Measurements from ENCODE around the gene PLCB3. TPM values are rescaled to one million over a fixed set of nuclear protein-coding genes. Genes with fewer than 3 reads are reported as not detected.

The PLCB3 gene
- total and polyA plus RNA-seq, 4 experiments from 2014 or later: 0.71 to 11.9 (median 10.8) TPM; not detected in 1

DNA sequence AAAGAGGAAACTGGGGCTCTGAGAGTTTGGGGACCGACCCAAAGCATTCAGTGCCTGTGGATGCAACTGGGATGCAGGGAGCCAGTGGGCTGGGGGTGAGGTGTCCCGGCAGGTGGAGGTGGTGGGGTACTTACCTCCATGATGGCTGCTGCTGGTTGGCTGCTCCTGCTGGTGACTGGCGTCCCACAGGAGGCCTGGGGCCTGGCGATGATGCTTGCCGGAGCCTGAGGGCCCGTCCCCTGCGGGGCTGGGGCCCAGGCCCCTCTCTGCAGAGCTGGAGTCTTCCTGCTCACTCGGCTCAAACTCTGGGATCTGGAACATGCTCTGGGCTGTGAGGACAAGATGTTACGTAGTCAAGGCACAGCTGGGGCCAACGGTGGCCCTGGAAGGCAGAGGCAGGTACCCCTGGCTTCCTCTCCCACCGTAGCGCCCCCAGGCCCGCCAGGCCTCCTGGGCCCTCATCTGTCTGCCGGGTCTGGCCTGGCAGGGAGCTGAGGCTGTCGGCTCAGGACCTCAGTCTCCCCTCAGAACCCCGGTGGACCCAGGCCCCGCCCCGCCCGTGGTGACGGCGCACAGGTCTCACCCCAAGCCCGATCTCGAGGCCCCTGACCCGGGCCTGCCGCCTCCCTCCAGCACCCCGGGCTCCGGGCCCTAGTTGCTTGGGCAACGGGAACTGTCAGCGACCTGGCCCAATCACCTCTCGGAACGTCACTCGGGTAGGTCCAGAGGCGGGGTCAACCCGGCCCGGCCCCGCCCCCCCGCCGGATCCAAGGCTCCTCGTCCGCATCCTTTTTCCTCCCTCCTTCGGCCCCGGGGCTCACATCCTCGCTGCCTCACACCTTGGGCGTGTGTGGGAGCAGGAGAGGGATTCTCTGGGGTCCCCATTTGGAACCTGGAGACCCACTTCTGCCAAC lies 33.0 kb downstream of the PLCB3 start, which contains the start of gene BAD:
Gene BAD, minus strand, starts transcription at position 618 of the 914 bp plus-strand sequence. Its CDS starts 297 bp downstream, at position 321.
- Mint-ChIP-seq H3K4me3 (peak within 1 kb of the TSS; percentile 90 to 93 (median 92)), H3K9me3 (no peaks in the 10 kb centered on the region), H3K36me3 (peaks cover 0 to 13% of the 10 kb centered on the region in 2 donors), H3K4me1 (peaks cover 12 to 48% (median 23%) of the 10 kb centered on the region in 4 donors), H3K27ac (peak within 1 kb of the TSS; percentile 96 to 99 (median 98)), H3K27me3 (no peaks in the 10 kb centered on the region)
- peaks cover 24% of the 10 kb centered on the region for H3K4me1 ChIP-seq (ENCODE audit: insufficient read depth, low read length)
- H3K27me3 ChIP-seq (ENCODE audit: insufficient read depth, low read length): no peaks in the 10 kb centered on the region
- no peaks in the 10 kb centered on the region for H3K9me3 ChIP-seq (ENCODE audit: control insufficient read depth in 1 of 2, low read length in 2 of 2)
- ChIA-PET POLR2A (ENCODE audit: partially characterized antibody) (interaction anchor here (0.7 to 8.6 kb wide), 22 partner anchors 8 to 1443 kb away, joined by 3 to 233 read pairs (median 6); partner anchors contain the start of genes CATSPERZ, ESRRA, FERMT3 and FKBP2), CTCF (ENCODE audit: partially characterized antibody) (interaction anchor here (1.5 to 7.3 kb wide), 5 partner anchors 12 to 79 kb away, joined by 7 to 47 read pairs (median 21); partner anchors contain the start of genes CATSPERZ and FERMT3)
- intact Hi-C loops (cut with micrococcal nuclease): no loop called here
- DNase-seq: peak; percentile 89 to 94 (median 90)
- peak within 1 kb of the TSS; percentile 93 to 96 for H3K4me3 ChIP-seq (ENCODE audit: low read length in 2 of 2)
- H3K27ac ChIP-seq (ENCODE audit: low read depth, low read length): peak within 1 kb of the TSS; percentile 100
- no peaks in the 10 kb centered on the region for H3K36me3 ChIP-seq (ENCODE audit: insufficient read depth, low read length)

DNA sequence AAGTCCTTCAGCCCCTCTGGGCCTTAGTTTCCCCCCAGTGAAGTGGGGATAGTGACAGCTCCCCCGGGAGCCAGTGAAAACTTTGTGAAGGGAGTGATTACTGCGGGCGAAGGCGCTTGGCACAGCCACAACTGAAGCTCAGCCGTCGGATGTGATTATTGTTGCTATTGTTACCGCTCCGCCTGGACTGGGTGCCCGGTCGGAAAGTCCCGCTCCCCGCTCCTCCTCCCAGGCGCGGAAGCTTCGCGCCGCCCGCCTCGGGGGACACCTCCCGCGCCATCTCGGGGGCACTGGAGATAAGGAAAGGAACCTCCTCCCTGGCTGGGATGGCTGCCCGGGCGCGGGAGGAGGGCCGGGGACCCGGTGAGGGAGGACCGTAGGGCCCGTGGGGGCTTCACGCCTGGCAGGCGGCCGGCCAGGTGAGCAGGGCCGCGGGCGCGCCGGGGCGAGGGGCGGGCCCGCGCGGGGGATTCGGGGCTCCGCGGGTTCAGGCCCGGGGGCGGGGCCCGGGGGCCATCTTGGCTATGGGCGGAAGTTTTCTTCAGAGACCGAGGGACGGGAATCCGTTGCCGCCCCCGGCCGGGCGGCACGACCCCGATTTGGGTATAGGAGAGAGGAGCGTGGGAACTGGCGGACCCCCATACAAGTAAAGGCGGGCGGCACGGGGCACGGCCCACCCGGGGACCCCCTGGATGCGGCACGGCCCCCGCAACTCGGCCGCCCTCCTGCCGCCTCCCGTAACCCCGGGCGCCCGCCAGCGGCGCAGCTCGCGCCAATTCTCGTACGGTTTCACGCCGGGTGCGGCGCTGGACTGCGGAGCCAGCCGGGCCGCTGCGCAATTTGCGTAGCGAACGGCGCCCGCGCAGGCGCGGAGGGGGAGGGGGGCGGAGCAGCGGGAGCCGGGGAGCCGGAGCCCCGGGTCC lies 33.9 kb downstream of the PLCB3 start, which contains the start of gene GPR137:
Gene GPR137, plus strand, starts transcription at position 887 of the 923 bp plus-strand sequence. CDS start 677 bp downstream, outside the sequence.
- H3K27ac ChIP-seq (ENCODE audit: low read depth, low read length): peak within 1 kb of the TSS; percentile 100
- ChIA-PET POLR2A (ENCODE audit: partially characterized antibody) (interaction anchor here (0.7 to 8.6 kb wide), 22 partner anchors 9 to 1444 kb away, joined by 3 to 233 read pairs (median 6); partner anchors contain the start of genes CATSPERZ, ESRRA, FERMT3 and FKBP2), CTCF (ENCODE audit: partially characterized antibody) (interaction anchor here (1.5 to 7.3 kb wide), 5 partner anchors 13 to 80 kb away, joined by 7 to 47 read pairs (median 21); partner anchors contain the start of genes CATSPERZ and FERMT3)
- Mint-ChIP-seq H3K27ac (peak within 1 kb of the TSS; percentile 96 to 99 (median 98)), H3K27me3 (peaks cover 0 to under 1% of the 10 kb centered on the region in 2 donors), H3K9me3 (no peaks in the 10 kb centered on the region), H3K36me3 (peaks cover 0 to 11% of the 10 kb centered on the region in 2 donors), H3K4me1 (peaks cover 11 to 48% (median 23%) of the 10 kb centered on the region in 4 donors), H3K4me3 (peak within 1 kb of the TSS; percentile 90 to 93 (median 92))
- no peaks in the 10 kb centered on the region for H3K27me3 ChIP-seq (ENCODE audit: insufficient read depth, low read length)
- peaks cover 24% of the 10 kb centered on the region for H3K4me1 ChIP-seq (ENCODE audit: insufficient read depth, low read length)
- peak within 1 kb of the TSS; percentile 93 to 96 for H3K4me3 ChIP-seq (ENCODE audit: low read length in 2 of 2)
- no peaks in the 10 kb centered on the region for H3K36me3 ChIP-seq (ENCODE audit: insufficient read depth, low read length)
- no peaks in the 10 kb centered on the region for H3K9me3 ChIP-seq (ENCODE audit: control insufficient read depth in 1 of 2, low read length in 2 of 2)
- DNase-seq: peak; percentile 94 to 98 (median 96)
- intact Hi-C loops (cut with micrococcal nuclease): loop anchor here (1.0 kb wide), 6 partner anchors 15 to 100 kb away; partner anchors contain the start of genes FKBP2, PPP1R14B and TRMT112

DNA sequence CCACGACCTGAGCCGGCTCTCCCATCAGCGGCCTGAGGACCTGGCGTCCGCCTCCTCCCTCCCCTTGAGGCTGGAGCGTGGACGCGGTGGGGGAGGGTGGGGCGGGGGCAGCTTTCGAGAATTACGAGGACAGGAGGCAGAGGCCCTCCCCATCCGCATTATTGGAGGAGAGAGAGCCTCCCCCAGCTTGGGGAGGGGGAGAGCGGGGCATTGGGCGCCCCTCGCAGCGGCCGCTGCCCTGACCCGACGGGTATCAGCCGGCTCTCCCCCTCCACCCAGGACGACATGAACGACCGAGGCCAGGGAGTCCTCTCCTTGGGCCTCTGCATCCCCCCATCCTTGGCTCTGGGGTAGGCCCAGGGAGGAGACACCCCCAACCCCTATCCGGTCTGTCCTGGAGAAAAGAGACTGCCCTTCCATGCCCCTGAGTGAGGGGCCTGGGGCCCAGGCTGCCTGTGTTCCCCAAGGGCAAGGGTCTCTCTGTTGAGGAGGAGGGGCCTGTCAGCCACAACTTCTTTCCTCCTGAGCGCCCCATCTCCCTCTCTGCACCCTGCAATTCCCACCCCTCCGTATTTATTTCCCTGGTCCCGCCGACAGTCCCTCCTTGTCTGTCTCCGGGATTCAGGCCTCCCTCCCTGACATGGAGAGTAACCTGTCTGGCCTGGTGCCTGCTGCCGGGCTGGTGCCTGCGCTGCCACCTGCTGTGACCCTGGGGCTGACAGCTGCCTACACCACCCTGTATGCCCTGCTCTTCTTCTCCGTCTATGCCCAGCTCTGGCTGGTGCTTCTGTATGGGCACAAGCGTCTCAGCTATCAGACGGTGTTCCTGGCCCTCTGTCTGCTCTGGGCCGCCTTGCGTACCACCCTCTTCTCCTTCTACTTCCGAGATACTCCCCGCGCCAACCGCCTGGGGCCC lies 34.8 kb downstream of the PLCB3 start:
- H3K4me3 ChIP-seq (ENCODE audit: low read length in 2 of 2): peak overlapping the region in 1 of 2 donors; percentile 96
- CTCF ChIA-PET (ENCODE audit: partially characterized antibody): interaction anchor here (1.7 to 7.3 kb wide), 4 partner anchors 14 to 81 kb away, joined by 7 to 47 read pairs (median 28); partner anchors contain the start of genes CATSPERZ and FERMT3
- H3K27ac ChIP-seq (ENCODE audit: low read depth, low read length): peak overlapping the region; percentile 100

DNA sequence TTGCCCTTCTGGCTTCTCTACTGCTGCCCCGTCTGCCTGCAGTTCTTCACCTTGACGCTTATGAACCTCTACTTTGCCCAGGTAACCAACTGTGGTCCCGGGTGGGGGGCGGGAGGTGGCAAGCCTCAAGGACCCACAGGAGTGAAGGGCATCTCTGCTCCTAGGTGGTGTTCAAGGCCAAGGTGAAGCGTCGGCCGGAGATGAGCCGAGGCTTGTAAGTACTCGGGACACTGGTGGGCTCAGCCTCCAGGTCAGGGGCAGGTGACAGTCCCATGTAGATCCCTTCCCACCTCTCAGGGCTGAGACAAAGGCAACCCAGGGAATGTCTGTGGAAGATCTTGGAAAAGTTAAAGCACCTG lies 35.5 kb downstream of the PLCB3 start:
- DNase-seq: no peak
- Mint-ChIP-seq H3K27ac (peak overlapping the region; percentile 77 to 95 (median 90)), H3K27me3 (peaks cover 5 to 7% of the 10 kb centered on the region in 2 donors), H3K4me3 (peak overlapping the region; percentile 71 to 82 (median 80)), H3K4me1 (peaks cover 14 to 50% (median 24%) of the 10 kb centered on the region in 4 donors), H3K36me3 (peaks cover 0 to 7% of the 10 kb centered on the region in 2 donors), H3K9me3 (no peaks in the 10 kb centered on the region)
- H3K9me3 ChIP-seq (ENCODE audit: control insufficient read depth in 1 of 2, low read length in 2 of 2): no peaks in the 10 kb centered on the region
- H3K4me1 ChIP-seq (ENCODE audit: insufficient read depth, low read length): peaks cover 26% of the 10 kb centered on the region
- peaks cover 8% of the 10 kb centered on the region for H3K27me3 ChIP-seq (ENCODE audit: insufficient read depth, low read length)
- no peaks in the 10 kb centered on the region for H3K36me3 ChIP-seq (ENCODE audit: insufficient read depth, low read length)
- ChIA-PET POLR2A (ENCODE audit: partially characterized antibody) (interaction anchor here (6.2 to 8.6 kb wide), 2 partner anchors 17 kb away, joined by 81 to 233 read pairs; partner anchors contain the start of genes CATSPERZ and ESRRA), CTCF (ENCODE audit: partially characterized antibody) (interaction anchor here (1.7 to 7.3 kb wide), 3 partner anchors 15 to 81 kb away, joined by 7 to 47 read pairs (median 34); partner anchors contain the start of genes CATSPERZ and FERMT3)
- intact Hi-C loops (cut with micrococcal nuclease): no loop called here
- no peak overlapping the region for H3K27ac ChIP-seq (ENCODE audit: low read depth, low read length)
- no peak overlapping the region for H3K4me3 ChIP-seq (ENCODE audit: low read length in 2 of 2)

More for the DNA sequence above, 34.8 kb downstream of the PLCB3 start:
- H3K27me3 Mint-ChIP-seq: peaks cover 5 to 7% of the 10 kb centered on the region in 2 donors
- POLR2A ChIA-PET (ENCODE audit: partially characterized antibody): interaction anchor here (1.2 to 8.6 kb wide), 9 partner anchors 16 to 100 kb away, joined by 3 to 233 read pairs (median 23); partner anchors contain the start of genes CATSPERZ, ESRRA, FERMT3 and FKBP2
- peaks cover 15 to 54% (median 27%) of the 10 kb centered on the region in 4 donors for H3K4me1 Mint-ChIP-seq
- peaks cover 6% of the 10 kb centered on the region for H3K27me3 ChIP-seq (ENCODE audit: insufficient read depth, low read length)
- H3K36me3 ChIP-seq (ENCODE audit: insufficient read depth, low read length): no peaks in the 10 kb centered on the region
- peaks cover 0 to 11% of the 10 kb centered on the region in 2 donors for H3K36me3 Mint-ChIP-seq
- peak overlapping the region; percentile 77 to 99 (median 90) for H3K27ac Mint-ChIP-seq
- peak overlapping the region; percentile 71 to 82 (median 80) for H3K4me3 Mint-ChIP-seq
- H3K9me3 ChIP-seq (ENCODE audit: control insufficient read depth in 1 of 2, low read length in 2 of 2): no peaks in the 10 kb centered on the region
- no peak for DNase-seq
- H3K9me3 Mint-ChIP-seq: no peaks in the 10 kb centered on the region
- intact Hi-C loops (cut with micrococcal nuclease): loop anchor here (1.0 kb wide), 6 partner anchors 16 to 101 kb away; partner anchors contain the start of genes FKBP2, PPP1R14B and TRMT112
- peaks cover 24% of the 10 kb centered on the region for H3K4me1 ChIP-seq (ENCODE audit: insufficient read depth, low read length)

DNA sequence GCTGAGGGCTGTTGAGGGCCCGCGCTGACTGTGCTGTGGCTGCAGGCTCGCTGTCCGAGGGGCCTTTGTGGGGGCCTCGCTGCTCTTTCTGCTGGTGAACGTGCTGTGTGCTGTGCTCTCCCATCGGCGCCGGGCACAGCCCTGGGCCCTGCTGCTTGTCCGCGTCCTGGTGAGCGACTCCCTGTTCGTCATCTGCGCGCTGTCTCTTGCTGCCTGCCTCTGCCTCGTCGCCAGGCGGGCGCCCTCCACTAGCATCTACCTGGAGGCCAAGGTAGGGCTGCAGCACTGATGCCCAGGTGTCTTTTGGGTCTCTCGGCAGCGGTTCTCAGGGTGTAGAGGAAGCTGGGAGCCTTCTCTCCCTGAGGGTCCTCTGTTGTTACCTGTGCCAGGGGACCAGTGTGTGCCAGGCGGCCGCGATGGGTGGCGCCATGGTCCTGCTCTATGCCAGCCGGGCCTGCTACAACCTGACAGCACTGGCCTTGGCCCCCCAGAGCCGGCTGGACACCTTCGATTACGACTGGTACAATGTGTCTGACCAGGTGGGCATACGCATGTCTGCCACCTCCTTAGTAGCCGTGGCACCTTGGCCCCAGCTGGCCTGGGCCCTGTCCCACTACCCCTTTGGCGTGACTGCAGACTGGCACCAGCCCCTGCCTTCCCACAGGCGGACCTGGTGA lies 36.5 kb downstream of the PLCB3 start:
- POLR2A ChIA-PET (ENCODE audit: partially characterized antibody): interaction anchor here (6.2 to 8.6 kb wide), 2 partner anchors 16 to 18 kb away, joined by 81 to 233 read pairs; partner anchors contain the start of genes CATSPERZ and ESRRA
- peak overlapping the region in 1 of 7 donors; percentile 44 for H3K27ac Mint-ChIP-seq

More for the DNA sequence above, 36.5 kb downstream of the PLCB3 start:
- H3K4me1 Mint-ChIP-seq: peaks cover 11 to 49% (median 23%) of the 10 kb centered on the region in 4 donors
- peaks cover 0 to 4% of the 10 kb centered on the region in 2 donors for H3K36me3 Mint-ChIP-seq
- peak overlapping the region in 2 of 8 donors; percentile 44 to 59 for H3K4me3 Mint-ChIP-seq
- Histone ChIP-seq H3K4me3 (ENCODE audit: low read length in 2 of 2) (no peak overlapping the region), H3K36me3 (ENCODE audit: insufficient read depth, low read length) (no peaks in the 10 kb centered on the region), H3K27me3 (ENCODE audit: insufficient read depth, low read length) (peaks cover 12% of the 10 kb centered on the region), H3K27ac (ENCODE audit: low read depth, low read length) (no peak overlapping the region), H3K9me3 (ENCODE audit: control insufficient read depth in 1 of 2, low read length in 2 of 2) (no peaks in the 10 kb centered on the region), H3K4me1 (ENCODE audit: insufficient read depth, low read length) (peaks cover 35% of the 10 kb centered on the region)
- DNase-seq: no peak
- CTCF ChIA-PET (ENCODE audit: partially characterized antibody): interaction anchor here (1.7 to 7.3 kb wide), 3 partner anchors 14 to 82 kb away, joined by 7 to 47 read pairs (median 34); partner anchors contain the start of genes CATSPERZ and FERMT3
- no peaks in the 10 kb centered on the region for H3K9me3 Mint-ChIP-seq
- intact Hi-C loops (cut with micrococcal nuclease): no loop called here
- H3K27me3 Mint-ChIP-seq: peaks cover 6 to 9% of the 10 kb centered on the region in 2 donors

Data from CD4-positive, alpha-beta memory T cell (primary cell).